GM21786 (cell line): ENCODE results near the gene XRN2.
"Not testable (repeated sequence)": the region's sequence is repeated elsewhere in the genome, so short reads cannot be mapped to it uniquely, and the experiment has no call there.

ENCODE experiments used
- ATAC-seq: cut with Tn5 transposase; IDR thresholded peaks from one replicate; pipeline ENCODE4 v1.9.1; 2021; ENCODE audit not compliant: unreplicated experiment

XRN2 gene

GRCh38 chr20:21413996-21414395 lies 110.9 kb downstream of the XRN2 start:
- not testable (repeated sequence) for ATAC-seq

GRCh38 chr20:21419147-21419546 lies 116.0 kb downstream of the XRN2 start:
- ATAC-seq: not testable (repeated sequence)

GRCh38 chr20:21421601-21422236 lies 118.6 kb downstream of the XRN2 start:
- no peak for ATAC-seq

- ATAC-seq: not testable (repeated sequence)
These were observed 120.6 kb downstream of the XRN2 start for GRCh38 chr20:21423712-21424111.

GRCh38 chr20:21424846-21425245 lies 121.7 kb downstream of the XRN2 start:
- no peak for ATAC-seq

GRCh38 chr20:21430020-21430419 lies 126.9 kb downstream of the XRN2 start:
- ATAC-seq: no peak

- ATAC-seq: no peak
These were observed 129.8 kb downstream of the XRN2 start for GRCh38 chr20:21432911-21433310.

- ATAC-seq: no peak
These were observed 130.3 kb downstream of the XRN2 start for GRCh38 chr20:21433329-21433890.

- no peak for ATAC-seq
These were observed 132.4 kb downstream of the XRN2 start for GRCh38 chr20:21435576-21435975.

- no peak for ATAC-seq
These were observed 133.1 kb downstream of the XRN2 start for GRCh38 chr20:21436205-21436604.

GRCh38 chr20:21437248-21437647 lies 134.1 kb downstream of the XRN2 start:
- ATAC-seq: no peak

GRCh38 chr20:21437816-21438215 lies 134.7 kb downstream of the XRN2 start:
- no peak for ATAC-seq
